ENCODE data around the gene ARHGEF11. TPM values are rescaled to one million over a fixed set of nuclear protein-coding genes. Genes with fewer than 3 reads are reported as not detected.

ARHGEF11 gene
- total RNA-seq, 2 donors from 2014 or later, result 1.0 to 2.5 TPM

DNA sequence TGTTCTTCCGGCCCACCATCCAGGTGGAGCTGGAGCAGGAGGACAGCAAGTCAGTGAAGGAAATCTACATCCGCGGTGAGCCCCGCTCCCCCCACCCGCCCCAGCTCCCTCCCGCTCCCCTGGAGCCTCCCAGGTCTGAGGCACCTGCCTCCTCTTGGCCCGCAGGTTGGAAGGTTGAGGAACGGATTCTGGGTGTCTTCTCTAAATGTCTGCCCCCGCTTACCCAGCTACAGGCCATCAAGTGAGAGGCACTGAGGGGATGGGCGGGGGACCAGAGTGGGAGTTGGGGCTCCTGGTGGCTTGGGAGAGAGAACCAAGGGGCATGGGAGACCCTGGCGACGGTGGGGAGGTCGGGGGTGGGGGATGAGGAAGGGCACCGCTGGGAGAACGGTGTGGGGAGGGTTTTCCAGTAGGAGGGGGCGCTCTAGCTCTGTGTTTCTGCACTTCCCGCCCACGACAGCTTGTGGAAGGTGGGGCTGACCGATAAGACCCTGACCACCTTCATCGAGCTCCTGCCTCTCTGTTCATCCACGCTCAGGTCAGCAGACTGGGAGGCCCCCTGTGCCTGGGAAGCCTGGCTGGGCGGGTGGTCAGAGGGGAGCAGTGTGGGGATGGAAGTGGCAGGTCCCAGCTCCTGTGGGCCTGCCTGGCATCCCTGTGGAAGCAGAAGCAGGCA lies 120.9 kb downstream of the ARHGEF11 start:
- ATAC-seq (no peak), DNase-seq (ENCODE audit: low spot score) (no peak)
- no peak overlapping the region for H3K4me3 Mint-ChIP-seq
- H3K27me3 Mint-ChIP-seq, result peaks cover 56 to 75% of the 10 kb centered on the region in 2 donors
- no peak overlapping the region for H3K27ac Mint-ChIP-seq
- H3K4me1 Mint-ChIP-seq (ENCODE audit: low read depth in 2 of 2), result peaks cover 10 to 11% of the 10 kb centered on the region in 2 donors
- no peaks in the 10 kb centered on the region for H3K36me3 Mint-ChIP-seq
- no peaks in the 10 kb centered on the region for H3K9me3 Mint-ChIP-seq

DNA sequence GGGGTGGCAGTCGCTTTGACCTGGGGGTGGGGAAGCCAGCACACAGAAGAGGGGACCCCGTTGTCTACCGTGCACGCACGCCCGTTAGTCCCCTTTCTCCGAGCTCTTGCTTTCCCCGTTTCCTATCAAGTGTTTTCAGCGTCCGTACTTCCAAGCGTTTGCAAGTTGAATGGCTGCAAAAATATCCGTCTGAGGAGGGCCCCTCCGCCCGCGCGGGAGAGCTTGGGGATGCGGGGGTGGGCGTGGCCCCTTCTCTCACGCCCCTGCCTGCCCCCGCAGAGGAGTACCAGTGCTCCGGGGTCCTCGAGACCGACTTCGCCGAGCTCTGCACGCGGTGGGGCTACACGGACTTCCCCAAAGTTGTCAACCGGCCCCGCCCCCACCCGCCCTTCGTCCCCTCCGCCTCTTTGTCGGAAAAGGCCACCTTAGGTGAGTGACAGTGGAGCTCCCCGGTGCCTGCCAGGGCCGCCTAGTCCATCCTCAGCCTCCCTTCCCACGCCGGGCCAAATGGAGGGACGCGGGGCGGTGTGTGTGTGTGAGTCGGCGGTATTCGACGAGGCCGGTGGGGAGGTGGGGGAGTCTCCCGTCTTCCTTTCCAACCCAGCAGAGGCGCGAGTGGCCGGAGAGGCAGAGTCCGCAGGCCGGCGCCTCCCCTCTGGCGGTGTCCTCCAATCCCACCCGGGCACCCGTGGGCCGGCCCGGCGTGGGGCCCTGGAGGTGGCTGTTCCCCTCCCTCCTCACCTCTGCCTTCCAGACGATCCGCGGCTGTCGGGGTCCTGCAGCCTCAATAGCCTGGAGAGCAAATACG lies 121.7 kb downstream of the ARHGEF11 start:
- H3K9me3 Mint-ChIP-seq, result no peaks in the 10 kb centered on the region
- H3K36me3 Mint-ChIP-seq, result no peaks in the 10 kb centered on the region
- ATAC-seq, result no peak
- H3K4me3 Mint-ChIP-seq, result no peak overlapping the region
- H3K27ac Mint-ChIP-seq, result no peak overlapping the region
- H3K4me1 Mint-ChIP-seq (ENCODE audit: low read depth in 2 of 2), result peaks cover 10 to 11% of the 10 kb centered on the region in 2 donors
- peaks cover 51 to 70% of the 10 kb centered on the region in 2 donors for H3K27me3 Mint-ChIP-seq
- DNase-seq (ENCODE audit: low spot score), result no peak

DNA sequence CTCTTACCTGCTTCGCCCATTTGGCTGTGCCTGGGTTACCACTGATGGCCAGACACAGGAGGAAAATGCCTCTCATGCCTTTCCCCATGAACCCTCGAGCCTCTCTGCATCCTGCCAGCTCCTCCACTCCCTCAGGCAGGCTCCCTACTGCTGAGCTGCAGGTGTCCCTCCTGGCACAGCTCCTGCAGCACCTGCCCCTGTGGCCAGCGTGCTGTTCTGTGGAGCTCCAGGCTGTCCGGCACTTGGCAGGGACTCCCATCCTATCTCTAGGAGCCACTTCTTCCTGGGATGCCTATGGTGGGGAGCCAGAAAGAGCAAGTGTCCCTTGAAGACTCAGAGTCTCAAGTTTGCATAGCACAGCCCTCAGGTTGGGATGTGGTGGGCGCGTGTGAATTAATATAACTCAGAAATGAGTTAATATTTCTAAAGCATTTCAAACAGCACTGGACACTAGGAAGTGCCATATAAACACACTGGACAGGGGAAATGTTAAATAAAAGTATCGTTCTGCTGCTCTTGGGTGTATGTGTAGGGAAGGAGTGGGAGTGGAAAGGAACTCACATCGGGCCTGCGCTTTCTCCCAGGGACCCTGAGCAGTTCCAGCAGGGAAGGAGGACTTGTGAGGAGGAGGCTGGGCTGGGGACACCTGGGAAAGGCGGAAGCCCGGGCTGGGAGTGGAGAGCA lies 122.4 kb downstream of the ARHGEF11 start:
- no peak overlapping the region for H3K27ac Mint-ChIP-seq
- no peak for ATAC-seq
- H3K36me3 Mint-ChIP-seq, result no peaks in the 10 kb centered on the region
- H3K4me1 Mint-ChIP-seq (ENCODE audit: low read depth in 2 of 2), result peaks cover 7 to 16% of the 10 kb centered on the region in 2 donors
- H3K9me3 Mint-ChIP-seq, result no peaks in the 10 kb centered on the region
- DNase-seq (ENCODE audit: low spot score), result no peak
- H3K27me3 Mint-ChIP-seq, result peaks cover 51 to 69% of the 10 kb centered on the region in 2 donors
- no peak overlapping the region for H3K4me3 Mint-ChIP-seq

DNA sequence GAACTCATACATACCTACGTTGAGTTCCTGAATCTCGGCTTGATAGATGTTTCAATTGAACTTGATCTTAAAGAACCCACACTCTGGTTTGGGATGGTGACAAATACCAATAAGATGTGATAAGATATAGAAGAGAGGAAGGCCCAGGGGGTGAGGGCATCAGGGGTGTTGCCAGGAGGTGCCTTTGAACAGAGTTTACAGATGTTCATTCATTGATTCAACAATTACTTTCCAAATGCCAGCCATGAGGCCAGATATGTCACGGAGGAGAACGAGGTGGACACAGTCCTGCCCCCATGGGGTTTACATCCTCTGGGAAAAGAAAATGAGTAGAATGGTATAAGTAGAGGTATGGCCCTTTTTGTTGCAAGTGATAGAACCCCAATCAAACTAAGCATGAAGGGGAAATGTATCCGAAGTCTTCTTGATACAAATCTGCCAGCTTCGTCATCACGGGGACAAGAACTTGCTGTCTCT lies 124.5 kb downstream of the ARHGEF11 start:
- no peak for DNase-seq (ENCODE audit: low spot score)

DNA sequence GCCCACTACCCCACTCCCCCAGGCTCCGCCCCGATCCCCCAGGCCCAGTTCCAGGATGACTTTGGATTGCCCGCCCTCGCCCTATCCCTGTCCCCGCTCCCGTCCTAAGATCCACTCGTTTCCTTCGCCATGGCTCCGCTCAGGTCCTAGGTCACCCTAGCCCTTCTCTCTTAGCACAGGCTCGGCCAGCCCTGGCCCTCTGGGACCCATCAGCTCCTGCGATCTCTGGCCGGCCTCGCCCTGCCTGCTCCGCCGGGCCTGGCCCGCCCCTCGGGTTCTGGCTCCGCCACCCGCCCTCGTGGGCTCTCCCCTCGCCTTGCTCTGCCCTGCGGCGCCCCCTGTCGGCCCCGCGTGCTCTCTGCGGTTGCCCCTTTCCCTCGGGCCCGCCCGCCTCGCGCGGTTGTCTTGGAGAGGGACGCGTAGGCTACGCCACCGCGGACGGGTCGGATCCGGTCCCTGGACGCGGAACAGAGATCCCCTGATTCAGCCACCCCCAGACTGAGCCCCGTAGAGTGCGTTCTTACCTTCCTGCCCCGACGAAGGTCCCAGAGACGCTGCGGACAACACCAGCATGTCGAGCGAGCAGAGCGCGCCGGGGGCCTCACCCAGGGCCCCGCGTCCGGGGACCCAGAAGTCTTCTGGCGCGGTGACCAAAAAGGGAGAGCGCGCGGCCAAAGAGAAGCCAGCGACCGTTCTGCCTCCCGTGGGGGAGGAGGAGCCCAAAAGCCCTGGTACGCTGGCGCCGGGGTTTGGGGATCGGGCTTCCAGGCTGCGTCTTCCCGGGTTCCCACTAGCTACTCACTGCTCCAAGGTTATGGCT lies 125.1 kb downstream of the ARHGEF11 start, which contains the start of gene LRRC71:
TSS of gene LRRC71 (plus strand) at position 400 of the 820 bp plus-strand sequence. CDS start at position 572, 172 bp downstream.
- ATAC-seq (peak; percentile 76 to 81), DNase-seq (ENCODE audit: low spot score) (no peak)
- Mint-ChIP-seq H3K27me3 (peaks cover 41 to 58% of the 10 kb centered on the region in 2 donors), H3K4me1 (ENCODE audit: low read depth in 2 of 2) (peaks cover 4 to 13% of the 10 kb centered on the region in 2 donors), H3K4me3 (no peak within 1 kb of the TSS), H3K9me3 (no peaks in the 10 kb centered on the region), H3K36me3 (no peaks in the 10 kb centered on the region), H3K27ac (no peak within 1 kb of the TSS)

More for the DNA sequence above, 124.5 kb downstream of the ARHGEF11 start:
- Mint-ChIP-seq H3K27me3 (peaks cover 42 to 60% of the 10 kb centered on the region in 2 donors), H3K36me3 (no peaks in the 10 kb centered on the region), H3K4me3 (no peak overlapping the region), H3K9me3 (no peaks in the 10 kb centered on the region), H3K27ac (no peak overlapping the region), H3K4me1 (ENCODE audit: low read depth in 2 of 2) (peaks cover 4 to 13% of the 10 kb centered on the region in 2 donors)
- ATAC-seq, result no peak

DNA sequence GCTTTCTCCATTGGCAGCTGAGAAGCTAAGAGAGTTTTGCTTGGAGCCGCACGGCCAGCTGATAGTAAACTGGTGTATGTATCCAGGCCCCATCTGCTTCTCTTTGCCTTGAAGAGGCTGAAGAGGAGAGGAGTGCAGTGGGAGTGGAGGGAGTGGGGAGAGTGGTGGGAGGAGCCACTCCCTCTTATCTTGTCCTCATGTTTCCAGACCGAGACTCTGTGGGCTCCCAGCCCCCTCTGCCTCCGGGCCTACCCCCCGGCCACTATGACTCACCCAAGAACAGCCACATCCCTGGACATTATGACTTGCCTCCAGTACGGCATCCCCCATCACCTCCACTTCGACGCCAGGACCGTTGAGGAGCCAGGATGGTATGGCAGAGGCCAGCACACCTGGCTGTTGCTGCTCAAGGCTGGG lies 131.1 kb downstream of the ARHGEF11 start:
- no peak overlapping the region for H3K27ac Mint-ChIP-seq
- peaks cover 0 to 5% of the 10 kb centered on the region in 2 donors for H3K4me1 Mint-ChIP-seq (ENCODE audit: low read depth in 2 of 2)
- no peaks in the 10 kb centered on the region for H3K36me3 Mint-ChIP-seq
- peaks cover 17 to 34% of the 10 kb centered on the region in 2 donors for H3K27me3 Mint-ChIP-seq
- no peaks in the 10 kb centered on the region for H3K9me3 Mint-ChIP-seq
- ATAC-seq (no peak), DNase-seq (ENCODE audit: low spot score) (no peak)
- no peak overlapping the region for H3K4me3 Mint-ChIP-seq

DNA sequence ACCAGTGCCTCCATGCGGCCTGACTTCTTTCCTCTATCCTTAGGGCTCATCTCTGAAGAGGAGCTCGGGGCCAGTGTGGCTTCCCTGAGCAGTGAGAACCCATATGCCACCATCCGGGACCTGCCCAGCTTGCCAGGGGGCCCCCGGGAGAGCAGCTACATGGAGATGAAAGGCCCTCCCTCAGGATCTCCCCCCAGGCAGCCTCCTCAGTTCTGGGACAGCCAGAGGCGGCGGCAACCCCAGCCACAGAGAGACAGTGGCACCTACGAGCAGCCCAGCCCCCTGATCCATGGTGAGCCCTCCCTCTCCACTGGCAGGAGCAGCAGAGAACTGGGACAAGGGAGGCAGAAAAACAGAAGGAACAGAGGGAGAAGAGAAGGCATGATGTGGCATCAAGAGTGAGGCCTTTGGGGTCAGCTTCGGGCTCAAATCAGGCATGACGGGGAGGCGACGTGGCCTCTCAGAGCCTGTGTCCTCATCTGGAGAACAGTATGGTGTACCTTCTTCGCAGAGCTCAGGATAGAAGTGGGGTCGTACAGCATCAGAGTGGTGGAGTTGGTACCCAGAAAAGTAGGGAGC lies 131.6 kb downstream of the ARHGEF11 start:
- Mint-ChIP-seq H3K4me1 (ENCODE audit: low read depth in 2 of 2) (peaks cover 0 to 5% of the 10 kb centered on the region in 2 donors), H3K36me3 (no peaks in the 10 kb centered on the region), H3K4me3 (no peak overlapping the region), H3K27ac (no peak overlapping the region), H3K9me3 (no peaks in the 10 kb centered on the region), H3K27me3 (peaks cover 17 to 32% of the 10 kb centered on the region in 2 donors)
- no peak for ATAC-seq
- no peak for DNase-seq (ENCODE audit: low spot score)

DNA sequence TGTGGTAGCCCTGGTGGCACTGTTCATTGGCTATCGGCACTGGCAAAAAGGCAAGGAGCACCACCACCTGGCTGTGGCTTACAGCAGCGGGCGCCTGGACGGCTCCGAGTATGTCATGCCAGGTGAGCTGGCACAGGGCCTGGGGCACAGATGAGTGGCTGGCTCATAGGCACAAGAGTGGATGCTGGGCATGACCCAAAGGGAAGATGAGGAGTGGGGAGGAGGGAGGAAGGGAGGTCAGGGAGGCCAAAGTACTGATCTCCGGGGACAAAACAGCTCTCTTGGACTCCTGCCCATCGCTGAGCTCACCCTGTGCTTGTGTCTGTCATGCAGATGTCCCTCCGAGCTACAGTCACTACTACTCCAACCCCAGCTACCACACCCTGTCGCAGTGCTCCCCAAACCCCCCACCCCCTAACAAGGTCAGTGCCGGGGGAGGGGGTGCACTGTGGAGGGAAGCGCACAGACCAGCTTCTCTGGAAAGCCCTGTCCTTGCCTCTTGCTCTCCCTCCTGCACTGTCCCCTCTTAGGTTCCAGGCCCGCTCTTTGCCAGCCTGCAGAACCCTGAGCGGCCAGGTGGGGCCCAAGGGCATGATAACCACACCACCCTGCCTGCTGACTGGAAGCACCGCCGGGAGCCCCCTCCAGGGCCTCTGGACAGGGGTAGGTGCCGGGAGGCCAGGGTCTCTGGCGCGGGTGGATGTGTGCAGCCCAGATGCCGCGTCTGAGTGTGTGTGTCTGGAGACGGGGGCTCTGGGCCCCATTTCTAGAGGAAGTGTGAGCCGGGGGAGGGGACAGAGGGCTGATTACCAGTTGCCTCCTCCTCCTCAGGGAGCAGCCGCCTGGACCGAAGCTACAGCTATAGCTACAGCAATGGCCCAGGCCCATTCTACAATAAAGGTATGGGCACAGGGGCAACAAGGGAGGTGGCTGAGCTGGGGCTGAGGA lies 132.4 kb downstream of the ARHGEF11 start:
- Mint-ChIP-seq H3K27me3 (peaks cover 12 to 26% of the 10 kb centered on the region in 2 donors), H3K36me3 (no peaks in the 10 kb centered on the region), H3K9me3 (no peaks in the 10 kb centered on the region), H3K4me3 (no peak overlapping the region), H3K27ac (no peak overlapping the region), H3K4me1 (ENCODE audit: low read depth in 2 of 2) (no peaks in the 10 kb centered on the region)
- DNase-seq (ENCODE audit: low spot score) (no peak), ATAC-seq (peak; percentile 2 to 5)

DNA sequence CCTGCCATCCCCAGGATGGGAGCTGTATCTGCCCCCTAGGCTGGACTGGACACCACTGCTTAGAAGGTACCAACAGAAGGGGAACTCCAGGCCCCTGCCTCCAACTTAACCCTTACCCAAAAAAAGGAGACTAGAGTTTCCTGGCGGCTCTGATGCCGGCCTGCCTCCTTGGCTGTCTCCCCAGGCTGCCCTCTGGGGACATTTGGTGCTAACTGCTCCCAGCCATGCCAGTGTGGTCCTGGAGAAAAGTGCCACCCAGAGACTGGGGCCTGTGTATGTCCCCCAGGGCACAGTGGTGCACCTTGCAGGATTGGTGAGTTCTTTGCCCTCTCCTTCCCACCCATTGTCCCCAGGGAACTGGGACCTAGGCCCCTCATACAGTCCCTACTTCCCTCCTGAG lies 133.2 kb downstream of the ARHGEF11 start:
- no peak for ATAC-seq
- H3K4me1 Mint-ChIP-seq (ENCODE audit: low read depth in 2 of 2), result no peaks in the 10 kb centered on the region

DNA sequence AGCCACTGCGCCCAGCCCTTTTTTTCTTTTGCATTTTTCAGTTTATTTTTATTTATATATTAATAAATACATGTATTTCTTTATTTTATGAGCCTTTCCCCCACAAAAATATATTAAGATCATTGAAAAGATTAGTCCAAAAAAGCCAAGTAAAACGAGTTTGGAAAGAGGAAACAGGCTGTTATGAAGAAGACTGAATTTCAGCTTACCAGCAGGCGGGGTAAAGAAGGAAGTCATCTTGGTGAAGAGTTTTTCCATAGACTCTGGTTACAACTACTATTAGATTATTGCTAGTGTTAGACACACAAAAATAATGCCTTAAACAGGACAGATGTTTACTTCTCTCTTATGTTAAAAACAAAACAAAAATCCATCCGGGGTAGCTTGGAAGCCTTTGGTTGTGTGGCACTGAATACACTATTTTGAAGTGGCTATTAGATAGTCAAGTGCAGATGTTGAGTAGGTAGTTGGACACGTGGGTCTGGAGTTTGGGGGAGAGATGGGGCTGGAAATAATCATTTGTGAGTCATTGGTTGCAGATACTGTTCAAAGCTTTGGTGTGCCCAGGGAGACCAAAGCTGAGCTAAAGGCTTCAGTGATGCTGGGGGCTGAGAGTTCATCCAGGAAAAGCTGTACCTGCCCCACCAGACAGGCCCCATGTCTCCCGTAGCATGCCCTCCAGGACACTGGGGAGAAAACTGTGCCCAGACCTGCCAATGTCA lies 133.8 kb downstream of the ARHGEF11 start:
- Mint-ChIP-seq H3K27me3 (peaks cover 15 to 25% of the 10 kb centered on the region in 2 donors), H3K4me1 (ENCODE audit: low read depth in 2 of 2) (peaks cover 0 to 3% of the 10 kb centered on the region in 2 donors), H3K27ac (no peak overlapping the region), H3K36me3 (no peaks in the 10 kb centered on the region), H3K9me3 (no peaks in the 10 kb centered on the region), H3K4me3 (no peak overlapping the region)
- no peak for DNase-seq (ENCODE audit: low spot score)
- no peak for ATAC-seq

More for the DNA sequence above, 133.2 kb downstream of the ARHGEF11 start:
- no peak overlapping the region for H3K27ac Mint-ChIP-seq
- no peaks in the 10 kb centered on the region for H3K36me3 Mint-ChIP-seq
- H3K9me3 Mint-ChIP-seq, result no peaks in the 10 kb centered on the region
- H3K27me3 Mint-ChIP-seq, result peaks cover 12 to 26% of the 10 kb centered on the region in 2 donors
- no peak for DNase-seq (ENCODE audit: low spot score)
- no peak overlapping the region for H3K4me3 Mint-ChIP-seq

DNA sequence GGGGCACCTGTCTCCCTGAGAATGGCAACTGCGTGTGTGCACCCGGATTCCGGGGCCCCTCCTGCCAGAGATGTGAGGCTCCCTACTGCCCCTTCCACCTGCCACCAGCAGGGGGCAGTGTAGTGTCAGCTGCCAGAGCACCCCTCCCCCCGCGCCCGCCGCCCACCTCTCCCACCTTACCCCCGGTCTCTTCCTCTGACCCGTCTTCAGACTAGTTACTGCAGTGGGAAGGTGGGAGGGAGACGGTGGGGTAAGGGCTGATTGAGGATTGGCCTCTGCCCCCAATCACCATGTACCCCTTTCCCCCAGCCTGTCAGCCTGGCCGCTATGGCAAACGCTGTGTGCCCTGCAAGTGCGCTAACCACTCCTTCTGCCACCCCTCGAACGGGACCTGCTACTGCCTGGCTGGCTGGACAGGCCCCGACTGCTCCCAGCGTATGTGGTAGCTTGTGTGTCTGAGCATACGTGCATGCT lies 135.2 kb downstream of the ARHGEF11 start:
- peak in 1 of 2 donors; percentile 48 for ATAC-seq
- Mint-ChIP-seq H3K27ac (no peak overlapping the region), H3K4me3 (no peak overlapping the region), H3K36me3 (no peaks in the 10 kb centered on the region), H3K27me3 (peaks cover 13% of the 10 kb centered on the region in 2 donors), H3K9me3 (no peaks in the 10 kb centered on the region), H3K4me1 (ENCODE audit: low read depth in 2 of 2) (peaks cover 0 to 3% of the 10 kb centered on the region in 2 donors)
- DNase-seq (ENCODE audit: low spot score), result no peak

All from natural killer cell treated with Interleukin-12 subunit alpha and Interleukin-12 subunit beta and Interleukin-15 and Interleukin-18, amount 100 ng/mL, for 72 hours (primary cell).